Activated T-cell treated with anti-CD3 and anti-CD28 coated beads for 4 hours (primary cell): Measurements from ENCODE around the gene VANGL2.
"Not testable (repeated sequence)": the region's sequence is repeated elsewhere in the genome, so short reads cannot be mapped to it uniquely, and the experiment has no call there.

ENCODE experiments used
- DNase-seq: peaks from one replicate; pipeline ENCODE4 v3.0.0-alpha.2; 2020

Gene VANGL2

GRCh38 chr1:160371346-160371631 is 29.1 kb upstream of the VANGL2 start:
- no peak for DNase-seq

- DNase-seq = no peak
Measured at GRCh38 chr1:160371756-160372155, 28.6 kb upstream of the VANGL2 start.

GRCh38 chr1:160373696-160374095 is 26.7 kb upstream of the VANGL2 start:
- no peak for DNase-seq

- no peak for DNase-seq
Measured at GRCh38 chr1:160374306-160375110, 25.9 kb upstream of the VANGL2 start.

GRCh38 chr1:160375788-160376524 is 24.4 kb upstream of the VANGL2 start:
- DNase-seq = no peak

GRCh38 chr1:160376525-160377131 is 23.7 kb upstream of the VANGL2 start:
- DNase-seq = no peak

- DNase-seq = no peak
Measured at GRCh38 chr1:160377585-160378206, 22.7 kb upstream of the VANGL2 start.

- not testable (repeated sequence) for DNase-seq
Measured at GRCh38 chr1:160384812-160385211, 15.6 kb upstream of the VANGL2 start.

- DNase-seq = not testable (repeated sequence)
Measured at GRCh38 chr1:160388406-160388805, 12.0 kb upstream of the VANGL2 start.

- no peak for DNase-seq
Measured at GRCh38 chr1:160394673-160395072, 5.7 kb upstream of the VANGL2 start.

- DNase-seq = no peak
Measured at GRCh38 chr1:160397651-160398050, 2.7 kb upstream of the VANGL2 start.

- no peak for DNase-seq
Measured at GRCh38 chr1:160398823-160399222, 1.5 kb upstream of the VANGL2 start.

GRCh38 chr1:160399544-160400222 is 681 bp upstream of the VANGL2 start:
- DNase-seq = no peak

GRCh38 chr1:160400646-160401486 is 502 bp downstream of the VANGL2 start:
- no peak for DNase-seq

- no peak for DNase-seq
Measured at GRCh38 chr1:160401487-160401805, 1.1 kb downstream of the VANGL2 start.

GRCh38 chr1:160402001-160402795 is 1.8 kb downstream of the VANGL2 start:
- no peak for DNase-seq

- no peak for DNase-seq
Measured at GRCh38 chr1:160403244-160403643, 2.9 kb downstream of the VANGL2 start.

GRCh38 chr1:160404094-160404493 is 3.7 kb downstream of the VANGL2 start:
- no peak for DNase-seq

GRCh38 chr1:160405331-160405877 is 5.0 kb downstream of the VANGL2 start:
- no peak for DNase-seq

GRCh38 chr1:160406131-160406968 is 6.0 kb downstream of the VANGL2 start:
- DNase-seq = no peak
